ENCODE results near the gene CNTNAP5. TPM values are rescaled to one million over a fixed set of nuclear protein-coding genes. Genes with fewer than 3 reads are reported as not detected.

CNTNAP5 gene
- total and polyA plus RNA-seq, 2 of the 4 experiments (the other 2 are of a cell fraction): not detected

DNA sequence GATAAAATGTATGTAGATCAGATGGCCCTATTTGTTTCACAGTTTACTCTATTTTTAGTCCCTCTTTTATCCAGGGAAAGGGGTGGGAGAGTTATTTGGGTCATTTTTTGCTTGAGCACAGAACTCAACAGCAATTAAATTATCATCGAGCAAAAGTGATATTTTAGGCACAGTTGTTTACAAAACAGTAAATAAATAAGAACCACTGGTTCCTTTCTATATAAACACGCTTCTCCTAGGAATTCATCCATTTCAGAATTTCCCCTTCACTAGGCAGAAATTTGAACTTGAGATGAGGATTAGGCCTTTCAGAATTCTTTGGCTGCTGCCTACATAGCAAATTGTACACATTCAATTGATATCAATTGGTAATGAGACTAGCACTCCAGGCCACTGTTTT lies 812.4 kb downstream of the CNTNAP5 start:
- Histone ChIP-seq H3K4me2 (ENCODE audit: low read depth, low read length) (no peak overlapping the region), H4K20me1 (ENCODE audit: insufficient read depth, low read length) (no peaks in the 10 kb centered on the region), H2BK15ac (ENCODE audit: low read depth, low read length) (no peak overlapping the region), H3K23ac (ENCODE audit: low read depth, low read length) (no peak overlapping the region), H3K36me3 (ENCODE audit: control insufficient read depth, insufficient read depth, low read length) (no peaks in the 10 kb centered on the region), H2AK5ac (ENCODE audit: low read depth, low read length) (no peak overlapping the region), H3K27me3 (ENCODE audit: control insufficient read depth, insufficient read depth, low read length) (0 out of 2 replicates have a peak, but pooled peaks cover 1% of the 10 kb centered on the region), H2AK9ac (replicated peaks; ENCODE audit: low read depth, low read length, poor library complexity) (no peak overlapping the region), H3K27ac (ENCODE audit: insufficient read depth, low read length) (no peak overlapping the region), H4K8ac (ENCODE audit: low read depth in 2 of 2, low read length in 2 of 2) (no peak overlapping the region), H2BK20ac (ENCODE audit: low read depth, low read length) (no peak overlapping the region), H3K9ac (ENCODE audit: low read depth, low read length) (no peak overlapping the region), H3K18ac (ENCODE audit: low read depth, low read length) (no peak overlapping the region), H2BK5ac (ENCODE audit: low read depth, low read length, poor library complexity, severe bottlenecking) (no peak overlapping the region), H3K4me1 (ENCODE audit: control insufficient read depth, insufficient read depth, low read length) (peaks cover 2% of the 10 kb centered on the region; the same call in 1 of the 2 replicates), H3K14ac (replicated peaks; ENCODE audit: low read depth, low read length) (no peak overlapping the region), H3K56ac (ENCODE audit: extremely low read depth, insufficient read depth, low read length) (no peak overlapping the region), H3K9me3 (ENCODE audit: control insufficient read depth, insufficient read depth, low read length) (no peaks in the 10 kb centered on the region), H3K9me1 (ENCODE audit: insufficient read depth, low read length) (no peaks in the 10 kb centered on the region), H2BK120ac (ENCODE audit: low read depth, low read length) (no peak overlapping the region), H3K4ac (ENCODE audit: low read depth, low read length) (no peak overlapping the region), H3K4me3 (ENCODE audit: insufficient read depth, low read depth, low read length) (no peak overlapping the region), H4K5ac (ENCODE audit: low read depth, low read length) (no peak overlapping the region), H2AFZ (replicated peaks; ENCODE audit: low read length, poor library complexity) (no peak overlapping the region), H3K79me1 (ENCODE audit: low read depth in 1 of 2, low read length in 2 of 2) (no peaks in the 10 kb centered on the region), H4K91ac (ENCODE audit: insufficient read depth, low read depth, low read length) (no peak overlapping the region)
- DNase-seq (no peak), ATAC-seq (ENCODE audit: low read depth) (no peak)
- WGBS, 2 experiments (ENCODE audit: extremely low coverage in 2 of 2, insufficient read length in 1 of 2): no CpG with 5 or more reads among the region's 2 CpGs
- ChIA-PET CTCF (no interaction called here), POLR2A (ENCODE audit: unreplicated experiment) (interaction anchor here (0.6 kb wide), 1 partner anchor 1101 kb away, joined by 3 read pairs; no protein-coding TSS in a partner anchor)
- no TSS peak for BruUV-seq (replicated peaks)
- intact Hi-C loops (cut with micrococcal nuclease): no loop called here
- TF ChIP-seq, protein P1, sequence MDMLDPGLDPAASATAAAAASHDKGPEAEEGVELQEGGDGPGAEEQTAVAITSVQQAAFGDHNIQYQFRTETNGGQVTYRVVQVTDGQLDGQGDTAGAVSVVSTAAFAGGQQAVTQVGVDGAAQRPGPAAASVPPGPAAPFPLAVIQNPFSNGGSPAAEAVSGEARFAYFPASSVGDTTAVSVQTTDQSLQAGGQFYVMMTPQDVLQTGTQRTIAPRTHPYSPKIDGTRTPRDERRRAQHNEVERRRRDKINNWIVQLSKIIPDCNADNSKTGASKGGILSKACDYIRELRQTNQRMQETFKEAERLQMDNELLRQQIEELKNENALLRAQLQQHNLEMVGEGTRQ (IDR thresholded peaks at IDR 0.05; ENCODE audit: low read depth, low read length): no peak
- no peak for TF ChIP-seq MAFK (IDR thresholded peaks at IDR 0.05; ENCODE audit: low read depth, low read length)
- TF ChIP-seq RFX5 (IDR thresholded peaks at IDR 0.05; ENCODE audit: low read depth, low read length): no peak
- TF ChIP-seq SMC3 (IDR thresholded peaks at IDR 0.05; ENCODE audit: low read depth, low read length): no peak
- TF ChIP-seq CEBPB (IDR thresholded peaks at IDR 0.05; ENCODE audit: low read depth, low read length): no peak
- TF ChIP-seq FOS (IDR thresholded peaks at IDR 0.05; ENCODE audit: low read depth, low read length): no peak
- no peak for TF ChIP-seq POLR2A (IDR thresholded peaks at IDR 0.05; ENCODE audit: low read depth, low read length)
- no peak for TF ChIP-seq NFE2L2 (IDR thresholded peaks at IDR 0.05; ENCODE audit: low read depth, low read length)
- no peak for TF ChIP-seq MXI1 (IDR thresholded peaks at IDR 0.05; ENCODE audit: borderline replicate concordance, low read depth, low read length)
- TF ChIP-seq, protein P2, sequence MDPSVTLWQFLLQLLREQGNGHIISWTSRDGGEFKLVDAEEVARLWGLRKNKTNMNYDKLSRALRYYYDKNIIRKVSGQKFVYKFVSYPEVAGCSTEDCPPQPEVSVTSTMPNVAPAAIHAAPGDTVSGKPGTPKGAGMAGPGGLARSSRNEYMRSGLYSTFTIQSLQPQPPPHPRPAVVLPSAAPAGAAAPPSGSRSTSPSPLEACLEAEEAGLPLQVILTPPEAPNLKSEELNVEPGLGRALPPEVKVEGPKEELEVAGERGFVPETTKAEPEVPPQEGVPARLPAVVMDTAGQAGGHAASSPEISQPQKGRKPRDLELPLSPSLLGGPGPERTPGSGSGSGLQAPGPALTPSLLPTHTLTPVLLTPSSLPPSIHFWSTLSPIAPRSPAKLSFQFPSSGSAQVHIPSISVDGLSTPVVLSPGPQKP (IDR thresholded peaks at IDR 0.05; ENCODE audit: borderline replicate concordance, low read depth, low read length): no peak
- TF ChIP-seq CHD1 (IDR thresholded peaks at IDR 0.05; ENCODE audit: low read depth, low read length): no peak
- TF ChIP-seq BHLHE40 (IDR thresholded peaks at IDR 0.05; ENCODE audit: low read depth, low read length): no peak
- no peak for TF ChIP-seq RAD21 (IDR thresholded peaks at IDR 0.05; ENCODE audit: low read length)
- TF ChIP-seq MAZ (IDR thresholded peaks at IDR 0.05; ENCODE audit: borderline replicate concordance, low read depth, low read length): no peak
- TF ChIP-seq RCOR1 (IDR thresholded peaks at IDR 0.05; ENCODE audit: insufficient replicate concordance, low read length): no peak
- TF ChIP-seq, protein P3, sequence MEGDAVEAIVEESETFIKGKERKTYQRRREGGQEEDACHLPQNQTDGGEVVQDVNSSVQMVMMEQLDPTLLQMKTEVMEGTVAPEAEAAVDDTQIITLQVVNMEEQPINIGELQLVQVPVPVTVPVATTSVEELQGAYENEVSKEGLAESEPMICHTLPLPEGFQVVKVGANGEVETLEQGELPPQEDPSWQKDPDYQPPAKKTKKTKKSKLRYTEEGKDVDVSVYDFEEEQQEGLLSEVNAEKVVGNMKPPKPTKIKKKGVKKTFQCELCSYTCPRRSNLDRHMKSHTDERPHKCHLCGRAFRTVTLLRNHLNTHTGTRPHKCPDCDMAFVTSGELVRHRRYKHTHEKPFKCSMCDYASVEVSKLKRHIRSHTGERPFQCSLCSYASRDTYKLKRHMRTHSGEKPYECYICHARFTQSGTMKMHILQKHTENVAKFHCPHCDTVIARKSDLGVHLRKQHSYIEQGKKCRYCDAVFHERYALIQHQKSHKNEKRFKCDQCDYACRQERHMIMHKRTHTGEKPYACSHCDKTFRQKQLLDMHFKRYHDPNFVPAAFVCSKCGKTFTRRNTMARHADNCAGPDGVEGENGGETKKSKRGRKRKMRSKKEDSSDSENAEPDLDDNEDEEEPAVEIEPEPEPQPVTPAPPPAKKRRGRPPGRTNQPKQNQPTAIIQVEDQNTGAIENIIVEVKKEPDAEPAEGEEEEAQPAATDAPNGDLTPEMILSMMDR (conservative IDR thresholded peaks at IDR 0.05; ENCODE audit: low read depth, low read length): no peak
- in situ Hi-C loops (cut with MboI; ENCODE audit: low sequenced_read_pairs): no loop called here
- dilution Hi-C loops (cut with HindIII; ENCODE audit: low sequenced_read_pairs, unreplicated experiment): no loop called here

Measured in IMR-90 (cell line).